ENCODE results near the gene KIRREL3.

Gene KIRREL3

DNA sequence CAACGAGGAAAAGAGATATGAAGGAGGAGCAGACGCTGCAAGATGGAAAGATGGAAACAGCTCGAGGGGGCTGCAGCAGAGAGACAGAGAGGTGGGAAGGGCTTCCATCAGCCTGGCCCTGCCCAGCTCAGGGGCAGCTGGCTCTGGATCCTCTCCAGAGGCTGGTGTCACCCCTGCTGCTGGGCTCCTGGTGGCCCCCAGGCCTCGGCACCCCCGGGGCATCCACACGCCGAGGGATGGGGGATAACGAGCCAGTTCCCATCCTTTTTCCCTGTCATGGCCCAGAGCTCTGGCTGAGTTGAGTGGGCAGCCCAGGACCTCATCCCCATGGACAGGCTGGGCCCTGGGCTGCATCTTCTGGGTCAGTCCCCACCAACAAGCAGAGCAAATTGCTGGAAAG, 542.8 kb downstream of the KIRREL3 start:
- DNase-seq: no peak

DNA sequence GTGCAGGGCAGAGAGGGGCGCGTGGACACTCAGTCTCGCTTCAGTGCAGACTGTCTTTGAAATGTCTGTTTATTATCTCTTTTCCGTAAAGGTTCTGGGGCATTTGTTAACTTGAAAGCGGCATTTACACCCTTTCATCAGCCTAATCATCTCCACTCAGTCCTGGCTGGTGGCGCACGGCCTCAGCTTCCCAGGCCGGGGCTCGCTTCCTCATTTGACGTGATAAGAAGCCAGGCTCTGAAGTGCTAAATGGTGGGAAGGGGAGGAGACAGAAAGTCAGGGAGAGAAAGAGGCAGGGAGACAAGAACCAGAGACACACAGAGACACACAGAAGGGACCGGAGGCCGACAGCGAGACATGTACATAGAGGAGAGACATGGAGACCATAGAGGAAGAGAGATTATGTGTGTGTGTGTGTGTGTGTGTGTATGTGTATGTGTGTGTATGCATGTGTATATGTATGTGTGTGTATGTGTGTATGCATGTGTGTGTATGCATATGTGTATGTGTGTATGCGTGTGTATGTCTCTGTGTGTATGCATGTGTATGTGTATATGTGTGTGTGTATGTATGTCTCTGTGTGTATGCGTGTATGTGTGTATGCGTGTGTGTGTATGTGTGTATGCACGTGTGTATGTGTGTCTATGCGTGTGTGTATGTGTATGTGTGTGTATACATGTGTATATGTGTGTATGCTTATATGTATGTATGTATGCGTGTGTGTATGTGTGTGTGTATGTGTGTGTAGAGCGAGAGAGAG, 543.6 kb downstream of the KIRREL3 start:
- DNase-seq: no peak

DNA sequence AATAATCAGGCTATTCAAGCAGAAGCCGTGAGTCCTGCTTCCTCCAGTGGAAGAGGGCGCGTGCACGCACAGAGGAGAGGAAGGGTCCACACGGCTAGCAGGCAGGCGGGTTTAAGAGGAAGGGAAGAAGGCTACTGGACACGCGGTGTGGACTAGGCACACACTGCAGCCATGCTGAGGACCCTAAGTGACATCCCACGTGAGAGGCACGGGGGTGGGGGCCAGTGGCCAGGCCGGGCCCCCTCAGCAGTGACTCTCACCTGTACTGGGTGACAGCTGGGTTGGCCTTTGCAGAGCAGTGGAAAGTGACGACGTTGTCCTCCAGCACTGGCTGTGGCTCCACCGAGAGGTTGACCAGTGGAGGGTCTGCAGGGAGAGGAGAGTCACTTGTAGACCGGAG, 544.5 kb downstream of the KIRREL3 start:
- DNase-seq: no peak

DNA sequence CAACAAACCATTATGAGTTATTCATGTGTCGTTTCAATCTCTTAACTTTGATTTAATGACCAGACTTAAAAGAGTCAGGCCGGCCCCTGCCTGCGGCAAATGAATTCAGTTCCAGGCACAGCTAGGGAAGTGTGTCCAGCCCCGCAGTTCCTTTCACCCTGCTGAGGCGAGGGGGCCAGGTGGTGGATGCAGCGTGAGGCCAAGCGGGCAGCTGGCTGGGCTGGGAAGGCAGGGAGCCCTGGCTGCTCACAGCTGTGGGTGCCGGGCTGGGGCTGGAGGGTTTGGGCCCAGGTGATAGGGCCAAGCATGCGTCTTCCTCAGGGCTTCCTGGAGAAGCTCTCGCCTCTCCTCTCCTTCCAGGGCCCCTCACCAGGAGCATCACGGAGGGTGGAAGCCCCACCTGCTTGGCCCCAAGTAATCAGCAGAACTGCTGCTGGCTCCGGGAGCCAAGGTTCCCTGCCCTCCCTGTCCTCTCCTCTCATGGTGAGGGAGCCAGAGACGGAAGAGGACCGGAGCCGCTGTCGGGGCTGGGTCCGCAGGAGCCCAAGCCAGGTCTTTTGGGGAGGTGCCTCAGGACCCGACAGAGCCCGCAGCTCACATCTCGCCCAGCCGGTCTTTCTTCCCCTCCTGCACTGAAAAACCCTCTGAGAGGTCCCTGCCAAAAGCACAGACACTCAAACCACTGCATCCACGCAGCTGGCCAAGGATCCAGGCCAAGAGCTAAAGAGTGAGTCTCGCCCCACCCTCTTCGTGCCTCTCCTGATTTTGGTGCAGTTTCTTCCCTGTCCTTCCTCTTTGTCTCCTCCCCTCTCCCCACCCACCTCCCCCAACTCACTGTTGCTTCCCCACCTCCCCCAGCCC, 548.1 kb downstream of the KIRREL3 start:
- no peak for DNase-seq

GRCh38 chr11:126451211-126451802, 549.3 kb downstream of the KIRREL3 start:
- no peak for DNase-seq

DNA sequence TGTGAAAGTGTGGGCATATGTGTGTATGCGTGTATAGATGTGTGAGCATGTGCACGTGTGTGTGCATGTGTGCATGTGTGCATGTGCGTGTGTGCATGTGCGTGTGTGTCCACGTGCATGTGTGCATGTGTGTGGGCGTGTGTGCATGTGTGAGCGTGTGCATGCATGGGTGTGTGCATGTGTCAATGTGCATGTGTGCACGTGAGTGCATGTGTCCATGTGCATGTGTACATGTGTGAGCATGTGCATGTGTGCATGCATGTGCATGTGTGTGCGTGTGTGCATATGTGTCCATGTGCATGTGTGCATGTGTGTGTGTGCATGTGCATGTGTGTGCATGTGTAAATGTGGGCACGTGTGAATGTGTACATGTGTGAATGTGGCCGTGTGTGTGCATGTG, 549.8 kb downstream of the KIRREL3 start:
- DNase-seq: no peak

- no peak for DNase-seq
Observed at GRCh38 chr11:126450198-126450597, 550.4 kb downstream of the KIRREL3 start.

DNA sequence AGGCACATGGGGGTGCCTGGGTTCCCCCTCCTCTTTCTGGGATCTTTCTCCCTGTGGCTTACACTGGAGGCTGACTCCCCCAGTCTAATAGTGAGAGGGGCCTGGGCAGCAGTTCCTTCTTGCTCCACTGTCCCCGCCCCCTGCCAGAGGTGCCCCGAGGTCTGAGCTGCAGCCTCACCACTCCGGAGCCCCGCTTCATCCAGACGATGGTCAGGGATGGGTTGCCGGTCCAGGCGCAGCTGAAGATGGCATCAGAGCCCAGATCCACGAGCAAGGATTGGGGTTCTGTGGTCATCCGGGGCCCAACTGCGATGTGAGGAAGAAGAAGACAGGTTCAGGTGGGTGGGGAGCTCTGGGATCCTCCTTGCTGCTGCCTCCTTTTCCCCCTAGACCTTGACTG, 554.0 kb downstream of the KIRREL3 start:
- no peak for DNase-seq

GRCh38 chr11:126444072-126444471, 556.5 kb downstream of the KIRREL3 start:
- DNase-seq: no peak

DNA sequence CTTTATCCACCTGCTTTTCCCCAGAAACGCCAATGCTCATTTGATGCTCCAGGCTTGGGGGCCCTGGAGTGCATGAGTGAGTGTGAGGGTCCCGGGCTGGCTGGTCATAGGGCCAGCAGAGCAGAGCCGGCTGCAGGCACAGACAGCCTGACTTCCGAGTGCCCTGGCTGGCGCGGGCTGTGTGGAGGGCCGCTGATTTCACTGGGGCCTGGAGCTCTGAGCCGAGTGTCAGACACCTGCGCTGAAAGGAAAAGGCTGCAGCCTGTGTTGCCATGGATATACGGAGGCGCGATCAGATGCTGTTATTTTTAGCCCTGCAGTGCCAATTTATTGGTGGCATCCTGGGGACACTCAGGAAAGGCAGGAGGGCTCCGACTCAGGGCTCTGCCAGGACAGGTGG, 557.5 kb downstream of the KIRREL3 start:
- peak; percentile 68 for DNase-seq

- peak; percentile 84 for DNase-seq
Observed at GRCh38 chr11:126440792-126441514, 559.6 kb downstream of the KIRREL3 start.

- no peak for DNase-seq
Observed at GRCh38 chr11:126440276-126440675, 560.3 kb downstream of the KIRREL3 start.

DNA sequence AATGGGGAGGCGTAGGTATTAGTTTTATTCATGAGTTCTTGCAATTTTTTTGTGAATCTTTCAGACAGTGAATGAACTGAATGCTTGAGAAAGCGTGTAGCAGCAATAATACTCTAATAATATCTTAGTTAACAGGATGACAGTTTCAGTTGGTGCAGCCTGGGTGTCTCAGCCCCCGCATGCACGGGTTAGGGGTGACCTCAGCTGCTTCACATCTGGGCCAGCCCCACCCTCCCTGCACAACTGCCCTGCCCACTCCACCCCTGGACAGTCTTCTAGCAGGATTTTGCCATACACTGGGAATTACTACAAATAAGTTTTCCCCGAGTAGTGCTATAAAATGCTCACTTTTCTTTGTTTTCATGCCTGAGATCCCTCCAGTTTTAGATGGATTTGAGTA, 561.9 kb downstream of the KIRREL3 start:
- no peak for DNase-seq

- DNase-seq: no peak
Observed at GRCh38 chr11:126438272-126438671, 562.3 kb downstream of the KIRREL3 start.

- no peak for DNase-seq
Observed at GRCh38 chr11:126437731-126438130, 562.8 kb downstream of the KIRREL3 start.

- no peak for DNase-seq
Observed at GRCh38 chr11:126436209-126436755, 564.3 kb downstream of the KIRREL3 start.

GRCh38 chr11:126434950-126435335, 565.6 kb downstream of the KIRREL3 start:
- no peak for DNase-seq

DNA sequence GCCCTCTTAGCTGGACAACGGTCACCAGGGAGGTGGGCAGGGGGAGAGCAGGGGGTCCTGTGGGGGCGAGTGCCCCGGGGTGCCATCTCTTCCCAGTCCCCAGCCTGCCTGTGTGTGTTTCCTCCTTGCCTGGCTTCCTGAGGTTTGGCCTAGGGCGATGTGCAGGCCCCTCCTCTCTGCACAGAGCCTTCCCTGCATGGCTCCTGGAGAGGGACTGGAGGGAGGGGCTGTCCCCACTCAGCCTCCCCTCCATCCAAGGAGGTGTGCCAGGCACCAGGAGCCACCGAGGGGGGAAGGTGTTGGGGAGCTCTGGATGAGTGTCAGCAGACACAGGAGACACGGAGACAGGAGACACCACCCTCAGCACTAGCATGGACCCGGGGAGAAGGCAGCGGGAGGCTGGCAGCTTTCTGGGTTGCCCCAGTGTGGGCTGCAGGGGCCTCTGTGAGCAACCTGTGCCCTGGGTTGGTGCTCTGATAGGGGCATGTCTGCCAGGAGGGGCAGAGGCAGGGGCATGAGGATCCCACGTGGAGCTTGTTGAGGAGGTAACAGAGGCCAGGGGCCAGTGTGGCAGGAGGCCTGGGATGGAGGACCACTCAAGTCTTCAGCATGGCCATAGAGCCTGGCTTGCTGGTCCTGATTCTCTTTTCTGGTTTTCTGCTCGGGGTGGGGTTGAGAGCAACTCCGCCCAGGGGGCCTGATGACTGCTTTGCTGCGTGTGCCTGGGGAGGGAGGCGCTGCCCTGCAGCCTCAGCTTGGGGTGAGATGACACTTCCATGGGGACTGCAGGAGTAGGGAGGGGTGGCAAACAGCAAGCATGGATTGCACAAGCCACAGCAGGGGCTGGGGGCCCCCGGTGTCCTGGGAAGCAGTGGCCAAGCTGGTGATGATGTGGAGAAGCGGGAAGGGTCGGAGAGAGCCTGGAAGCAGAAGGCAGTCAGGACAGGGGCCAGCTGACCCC, 566.3 kb downstream of the KIRREL3 start:
- DNase-seq: no peak

DNA sequence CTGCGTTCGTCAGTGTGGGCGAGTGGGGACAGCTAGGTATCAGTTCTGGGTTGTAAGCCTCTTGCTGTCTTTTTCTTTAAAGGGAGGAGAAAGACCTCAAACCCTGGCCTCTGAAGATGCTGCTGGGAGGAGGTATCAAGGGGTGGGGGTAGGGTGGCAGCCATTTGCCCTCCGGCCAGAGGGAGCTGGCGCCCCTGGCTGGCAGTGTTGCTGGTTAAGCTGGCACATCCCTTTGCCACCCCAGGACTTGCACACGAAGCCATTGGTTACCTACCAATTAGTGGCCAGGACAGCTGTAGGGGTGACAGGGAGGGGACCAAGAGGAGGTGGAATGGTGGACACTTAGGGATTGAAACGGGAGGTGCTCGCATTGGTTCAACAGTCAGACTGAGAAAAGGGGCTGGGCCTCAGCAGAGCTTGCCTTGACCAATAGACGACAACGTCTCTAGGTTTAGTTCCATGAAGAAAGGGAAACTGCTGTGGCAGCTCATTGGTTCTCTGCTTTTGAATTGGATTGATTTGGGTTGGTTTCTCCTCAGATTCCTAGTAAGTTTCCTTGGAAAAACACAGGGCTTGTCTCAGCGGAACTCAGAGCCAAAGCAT, 567.2 kb downstream of the KIRREL3 start:
- no peak for DNase-seq

GRCh38 chr11:126432525-126432924, 568.0 kb downstream of the KIRREL3 start:
- DNase-seq: no peak

DNA sequence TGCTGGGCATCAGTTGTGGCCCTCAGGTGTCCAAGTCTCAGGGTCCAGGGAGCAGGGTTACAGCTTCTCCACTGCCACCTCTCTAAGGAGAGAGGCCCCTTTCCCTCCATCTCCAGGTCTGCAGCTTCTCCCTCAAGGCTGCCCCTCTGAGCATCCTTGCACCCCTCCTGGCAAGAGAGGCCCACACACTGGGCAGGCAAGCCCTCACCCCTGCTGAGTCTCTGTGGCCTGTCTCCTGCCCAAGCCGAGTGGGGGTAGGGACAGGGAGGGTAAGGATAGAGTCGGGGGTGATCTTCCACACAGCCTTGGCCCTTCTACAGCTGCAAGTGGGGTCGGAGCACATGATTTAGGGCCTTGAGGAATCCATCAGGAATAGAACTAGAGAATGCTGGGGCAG, 568.5 kb downstream of the KIRREL3 start:
- DNase-seq: no peak
